Upper lobe of right lung (tissue), 1 donor: Measurements from ENCODE around the gene TMPRSS9. TPM values are rescaled to one million over a fixed set of nuclear protein-coding genes. Genes with fewer than 3 reads are reported as not detected.

Experiments used
- ATAC-seq: fragments of 200-7000 bp; cut with Tn5 transposase; one replicate; pipeline ENCODE4 v1.9.1; 2020; ENCODE audit warnings: mild to moderate bottlenecking, moderate library complexity
- DNase-seq: peaks from one replicate; pipeline ENCODE4 v3.0.0-alpha.2; 2020
- H3K27ac ChIP-seq: fragments of 200-600 bp; one replicate; pipeline ENCODE4 v1.8.0; 2022
- H3K27me3 ChIP-seq: fragments of 200-600 bp; one replicate; pipeline ENCODE4 v1.8.0; 2022; ENCODE audit warnings: mild to moderate bottlenecking
- H3K36me3 ChIP-seq: fragments of 200-600 bp; one replicate; pipeline ENCODE4 v1.8.0; 2022
- H3K4me1 ChIP-seq: fragments of 200-600 bp; one replicate; pipeline ENCODE4 v1.8.0; 2022
- H3K4me3 ChIP-seq: fragments of 200-600 bp; one replicate; pipeline ENCODE4 v1.8.0; 2022; ENCODE audit warnings: mild to moderate bottlenecking
- H3K9me3 ChIP-seq: fragments of 200-600 bp; one replicate; pipeline ENCODE4 v1.8.0; 2022
- CTCF ChIP-seq: fragments of 200-600 bp; IDR thresholded peaks from one replicate; pipeline ENCODE4 v1.8.0; 2022; ENCODE audit warnings: antibody characterized with exemption
- intact Hi-C: fragments of 100-400 bp; cut with DNase I; formaldehyde crosslinking; loops from one replicate; pipeline ENCODE4 v1.11.0; 2022
- total RNA-seq: library from RNA; stranded (reverse); fragmentation: NEBNext Ultra II Directional; extraction: Animal tissue kit (Norgen Biotek cat#: 25700); gene quantifications from one replicate; pipeline ENCODE4 v1.2.1, GENCODE V29; 2021
- donor health status: DM: no; HTN: yes; CAD: no; lungs with severe emphysema.

Gene TMPRSS9
- total RNA-seq, 1 donor from 2014 or later: not detected

GRCh38 chr19:2428321-2428690 is 68.2 kb downstream of the TMPRSS9 start:
- no peaks in the 10 kb centered on the region for H3K9me3 ChIP-seq
- H3K4me1 ChIP-seq: peaks cover 22% of the 10 kb centered on the region
- H3K27me3 ChIP-seq: no peaks in the 10 kb centered on the region
- peaks cover 11% of the 10 kb centered on the region for H3K36me3 ChIP-seq
- peak; percentile 67 for DNase-seq
- peak overlapping the region; percentile 64 for H3K4me3 ChIP-seq
- no peak for ATAC-seq
- TF ChIP-seq CTCF: no peak
- intact Hi-C loops: no loop called here
- peak overlapping the region; percentile 95 for H3K27ac ChIP-seq

- ATAC-seq (no peak), DNase-seq (no peak)
- intact Hi-C loops: no loop called here
- peaks cover 11% of the 10 kb centered on the region for H3K36me3 ChIP-seq
- H3K4me1 ChIP-seq: peaks cover 22% of the 10 kb centered on the region
- H3K9me3 ChIP-seq: no peaks in the 10 kb centered on the region
- H3K4me3 ChIP-seq: peak overlapping the region; percentile 64
- no peaks in the 10 kb centered on the region for H3K27me3 ChIP-seq
- TF ChIP-seq CTCF: no peak
- H3K27ac ChIP-seq: peak overlapping the region; percentile 95
These were observed 69.0 kb downstream of the TMPRSS9 start for GRCh38 chr19:2428756-2429711.

GRCh38 chr19:2429917-2430535 is 70.0 kb downstream of the TMPRSS9 start:
- H3K36me3 ChIP-seq: peaks cover 16% of the 10 kb centered on the region
- H3K27ac ChIP-seq: no peak overlapping the region
- ATAC-seq: no peak
- no peak for TF ChIP-seq CTCF
- no peak overlapping the region for H3K4me3 ChIP-seq
- DNase-seq: no peak
- peaks cover 22% of the 10 kb centered on the region for H3K4me1 ChIP-seq
- no peaks in the 10 kb centered on the region for H3K27me3 ChIP-seq
- intact Hi-C loops: no loop called here
- no peaks in the 10 kb centered on the region for H3K9me3 ChIP-seq

GRCh38 chr19:2431318-2432055 is 71.4 kb downstream of the TMPRSS9 start:
- H3K36me3 ChIP-seq: peaks cover 16% of the 10 kb centered on the region
- no peaks in the 10 kb centered on the region for H3K9me3 ChIP-seq
- no peak overlapping the region for H3K27ac ChIP-seq
- DNase-seq: no peak
- no peaks in the 10 kb centered on the region for H3K27me3 ChIP-seq
- ATAC-seq: no peak
- intact Hi-C loops: no loop called here
- H3K4me3 ChIP-seq: no peak overlapping the region
- no peak for TF ChIP-seq CTCF
- peaks cover 10% of the 10 kb centered on the region for H3K4me1 ChIP-seq

GRCh38 chr19:2432131-2432848 is 72.2 kb downstream of the TMPRSS9 start:
- H3K36me3 ChIP-seq: peaks cover 17% of the 10 kb centered on the region
- H3K9me3 ChIP-seq: no peaks in the 10 kb centered on the region
- ATAC-seq: no peak
- peaks cover 7% of the 10 kb centered on the region for H3K4me1 ChIP-seq
- H3K27me3 ChIP-seq: no peaks in the 10 kb centered on the region
- DNase-seq: no peak
- H3K4me3 ChIP-seq: no peak overlapping the region
- no peak for TF ChIP-seq CTCF
- no peak overlapping the region for H3K27ac ChIP-seq
- intact Hi-C loops: no loop called here
